ENCODE measurements around the gene C16orf74. TPM values are rescaled to one million over a fixed set of nuclear protein-coding genes. Genes with fewer than 3 reads are reported as not detected.

C16orf74 gene
- 0.82 and 6.0 TPM in 2 replicates for total RNA-seq (ENCODE audit: low replicate concordance)

DNA sequence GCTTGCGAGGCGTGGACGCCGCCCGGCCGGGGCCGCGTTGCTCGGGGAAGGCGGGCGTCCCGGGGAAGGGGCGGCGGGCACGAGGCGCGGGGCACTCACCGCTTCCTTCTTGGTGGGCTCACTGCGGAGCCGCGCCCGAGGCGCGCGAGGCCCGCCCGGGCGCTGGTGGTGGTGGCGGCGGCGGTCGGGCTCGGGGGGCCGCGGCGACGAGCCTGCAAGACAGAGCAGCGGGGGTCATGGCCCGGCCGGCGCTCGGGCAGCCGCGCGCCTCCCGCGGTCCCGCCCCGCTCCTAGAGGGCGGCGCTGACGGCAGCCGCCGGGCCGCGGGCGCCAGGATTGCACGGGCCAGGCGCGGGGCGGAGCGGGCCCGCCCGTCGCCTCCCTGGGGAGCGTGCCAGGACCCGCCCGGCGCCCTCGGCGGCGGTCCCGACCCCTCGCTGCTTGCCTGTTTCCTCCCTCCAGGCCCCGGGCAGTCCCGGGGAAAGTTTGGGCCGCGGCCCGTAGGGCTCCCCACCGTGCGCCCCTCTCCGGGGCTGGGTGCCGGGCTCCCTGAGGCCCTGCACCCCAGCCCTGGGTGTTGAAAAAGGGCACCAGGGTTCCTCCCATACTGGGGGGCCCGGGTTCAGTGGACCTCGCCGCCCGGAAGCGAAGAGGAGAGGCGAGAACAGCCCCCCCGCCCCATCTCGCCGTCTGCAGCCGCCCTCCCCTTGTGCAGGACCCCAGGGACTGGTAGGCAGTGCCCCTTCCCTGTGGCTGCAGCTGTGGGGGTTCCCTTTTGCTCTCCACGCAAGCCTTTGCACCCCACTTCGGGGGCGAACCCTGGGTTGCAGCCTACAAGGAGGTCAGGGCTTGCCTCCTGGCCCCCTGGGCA is at the start of gene C16orf74:
C16orf74 (minus strand) TSS at position 270 of the 871 bp plus-strand sequence. CDS start 15,879 bp downstream, outside the sequence.

GRCh38 chr16:85799497-85800320 is 48.8 kb upstream of the C16orf74 start, which contains the start of the genes COX4I1 and EMC8:
Gene COX4I1, plus strand, starts transcription at chr16:85799695. Its CDS starts 1,511 bp downstream, at chr16:85801206.
Gene EMC8, minus strand, starts transcription at chr16:85799544. Its CDS starts 249 bp downstream, at chr16:85799295.

GRCh38 chr16:85688586-85689284 is 62.2 kb downstream of the C16orf74 start, which contains the start of gene GINS2:
Gene GINS2, minus strand, starts transcription at chr16:85688954. Its CDS starts 56 bp downstream, at chr16:85688898.

Other genes starting within 250 kb of the C16orf74 start
- 11.8 and 14.5 TPM in 2 replicates for gene GSE1, start 137.8 kb downstream of the C16orf74 start, total RNA-seq (ENCODE audit: low replicate concordance)
- 0.47 and 3.2 TPM in 2 replicates for gene GINS2, start 62.1 kb downstream of the C16orf74 start, total RNA-seq (ENCODE audit: low replicate concordance)
- 21.1 and 29.8 TPM in 2 replicates for gene EMC8, start 48.4 kb upstream of the C16orf74 start, total RNA-seq (ENCODE audit: low replicate concordance)
- 582 and 772 TPM in 2 replicates for gene COX4I1, start 48.6 kb upstream of the C16orf74 start, total RNA-seq (ENCODE audit: low replicate concordance)
- gene IRF8, start 148.1 kb upstream of the C16orf74 start, total RNA-seq (ENCODE audit: low replicate concordance): not detected in 2 replicates